Measurements from ENCODE around the gene PPP1R9B. TPM values are rescaled to one million over a fixed set of nuclear protein-coding genes. Genes with fewer than 3 reads are reported as not detected.
A peak's percentile ranks its signal among the peaks of the same experiment; 100 is the strongest.

Gene PPP1R9B
- total and polyA plus RNA-seq, 8 donors, result 13.5 to 34.6 (median 17.7) TPM

GRCh38 chr17:50144355-50144754 lies 6.1 kb downstream of the PPP1R9B start:
- FAIRE-seq, result no peak
- peaks cover 0 to 23% (median 10%) of the 10 kb centered on the region in 3 donors for H3K36me3 ChIP-seq
- no peak for DNase-seq
- no peaks in the 10 kb centered on the region for H3K27me3 ChIP-seq
- H3K9me3 ChIP-seq, result no peaks in the 10 kb centered on the region
- TF ChIP-seq, protein P1, sequence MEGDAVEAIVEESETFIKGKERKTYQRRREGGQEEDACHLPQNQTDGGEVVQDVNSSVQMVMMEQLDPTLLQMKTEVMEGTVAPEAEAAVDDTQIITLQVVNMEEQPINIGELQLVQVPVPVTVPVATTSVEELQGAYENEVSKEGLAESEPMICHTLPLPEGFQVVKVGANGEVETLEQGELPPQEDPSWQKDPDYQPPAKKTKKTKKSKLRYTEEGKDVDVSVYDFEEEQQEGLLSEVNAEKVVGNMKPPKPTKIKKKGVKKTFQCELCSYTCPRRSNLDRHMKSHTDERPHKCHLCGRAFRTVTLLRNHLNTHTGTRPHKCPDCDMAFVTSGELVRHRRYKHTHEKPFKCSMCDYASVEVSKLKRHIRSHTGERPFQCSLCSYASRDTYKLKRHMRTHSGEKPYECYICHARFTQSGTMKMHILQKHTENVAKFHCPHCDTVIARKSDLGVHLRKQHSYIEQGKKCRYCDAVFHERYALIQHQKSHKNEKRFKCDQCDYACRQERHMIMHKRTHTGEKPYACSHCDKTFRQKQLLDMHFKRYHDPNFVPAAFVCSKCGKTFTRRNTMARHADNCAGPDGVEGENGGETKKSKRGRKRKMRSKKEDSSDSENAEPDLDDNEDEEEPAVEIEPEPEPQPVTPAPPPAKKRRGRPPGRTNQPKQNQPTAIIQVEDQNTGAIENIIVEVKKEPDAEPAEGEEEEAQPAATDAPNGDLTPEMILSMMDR (IDR thresholded peaks at IDR 0.05), result no peak
- WGBS, 2 donors, result 74 to 88% methylated on average over 6 of the region's 6 CpGs
- intact Hi-C loops (cut with DNase I), result no loop called here
- H3K4me1 ChIP-seq, result peaks cover 5 to 11% (median 10%) of the 10 kb centered on the region in 3 donors
- no peak overlapping the region for H3K4me3 ChIP-seq
- ATAC-seq, result no peak
- H3K27ac ChIP-seq, result no peak overlapping the region

DNA sequence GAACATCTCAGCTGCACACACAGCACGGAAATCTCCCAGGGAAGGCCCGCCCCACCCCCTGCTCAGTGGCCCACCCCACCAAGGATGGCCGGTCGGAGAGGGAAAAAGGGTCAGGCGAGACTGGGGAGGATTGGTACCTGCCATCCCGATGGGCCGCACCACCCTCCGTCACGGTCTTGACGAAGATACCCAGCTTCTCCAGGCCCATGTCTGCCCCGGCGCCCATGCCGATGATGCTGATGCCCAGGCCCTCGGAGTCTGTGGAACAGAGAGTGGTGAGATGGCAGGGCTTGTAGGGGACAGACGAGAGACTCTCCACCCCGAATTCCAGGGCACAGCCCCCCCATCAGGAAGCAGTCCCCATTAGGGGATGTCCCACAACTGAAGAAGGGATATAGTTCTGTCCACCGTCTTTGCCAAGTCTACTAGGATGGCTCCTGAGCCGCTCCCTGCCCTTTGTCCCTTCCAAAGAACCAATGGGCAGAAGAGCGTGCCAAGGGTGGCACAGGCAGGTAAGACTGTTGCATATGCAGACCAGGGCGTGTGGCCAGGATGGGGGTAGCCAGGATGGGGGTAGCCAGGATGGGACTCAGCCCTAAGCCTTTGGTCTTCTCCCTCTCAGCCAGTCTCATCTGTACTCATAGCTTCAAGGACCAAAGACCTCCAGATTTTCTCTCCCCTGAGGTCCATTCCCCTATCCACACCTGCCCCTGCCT lies 6.9 kb downstream of the PPP1R9B start:
- Histone ChIP-seq H3K4me1 (peaks cover 5 to 11% (median 10%) of the 10 kb centered on the region in 3 donors), H3K27me3 (no peaks in the 10 kb centered on the region), H3K27ac (no peak overlapping the region), H3K4me3 (no peak overlapping the region), H3K36me3 (peaks cover 0 to 30% (median 17%) of the 10 kb centered on the region in 3 donors), H3K9me3 (no peaks in the 10 kb centered on the region)
- intact Hi-C loops (cut with DNase I), result no loop called here
- DNase-seq, result peak in 1 of 6 donors; percentile 55
- no peak for ATAC-seq
- WGBS, 2 donors, result 91% methylated on average over 20 of the region's 20 CpGs
- TF ChIP-seq, protein P1 (IDR thresholded peaks at IDR 0.05), result no peak
- FAIRE-seq, result no peak

GRCh38 chr17:50141745-50142110 lies 8.7 kb downstream of the PPP1R9B start:
- intact Hi-C loops (cut with DNase I), result no loop called here
- Histone ChIP-seq H3K27ac (no peak overlapping the region), H3K4me1 (peaks cover 0 to 5% (median 5%) of the 10 kb centered on the region in 3 donors), H3K9me3 (no peaks in the 10 kb centered on the region), H3K36me3 (peaks cover 0 to 36% (median 25%) of the 10 kb centered on the region in 3 donors), H3K27me3 (no peaks in the 10 kb centered on the region), H3K4me3 (no peak overlapping the region)
- TF ChIP-seq, protein P1 (IDR thresholded peaks at IDR 0.05), result no peak
- ATAC-seq (no peak), FAIRE-seq (no peak), DNase-seq (peak in 2 of 6 donors; percentile 9 to 15)
- 73 to 75% methylated on average over 8 of the region's 8 CpGs for WGBS, 2 donors

DNA sequence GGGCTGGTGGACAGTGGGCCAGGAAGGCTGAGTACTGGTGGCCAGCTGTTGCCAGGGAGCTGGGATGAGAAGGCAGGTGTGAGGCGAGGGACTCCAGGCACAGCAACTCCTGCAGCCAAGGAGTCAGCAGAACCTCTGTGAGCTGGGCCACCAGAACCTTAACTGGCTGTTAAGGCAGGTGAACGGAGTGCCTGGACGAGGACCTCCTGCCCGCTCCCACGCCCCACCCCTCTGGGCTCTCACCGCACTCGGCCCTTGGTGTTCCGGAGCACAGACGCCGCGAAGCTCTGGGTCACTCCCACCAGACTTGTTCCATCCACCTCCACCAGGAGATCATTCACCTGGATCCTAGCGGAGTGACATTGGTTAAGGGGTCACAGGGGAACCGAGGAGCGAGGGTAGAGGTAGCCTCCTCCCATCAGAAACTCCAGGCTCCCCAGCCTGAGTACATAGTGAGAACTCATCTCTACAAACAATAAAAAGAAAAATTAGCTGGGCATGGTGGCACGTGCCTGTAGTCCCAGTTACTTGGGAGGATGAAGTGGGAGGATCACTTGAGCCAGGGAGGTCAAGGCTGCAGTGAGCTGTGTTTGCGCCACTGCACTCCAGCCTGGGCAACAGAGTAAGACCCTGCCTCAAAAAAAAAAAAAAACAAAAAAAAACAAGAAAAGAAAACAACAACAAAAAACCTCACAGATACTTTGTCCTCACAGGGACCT lies 9.3 kb downstream of the PPP1R9B start:
- no peak for ATAC-seq
- H3K4me1 ChIP-seq, result no peaks in the 10 kb centered on the region
- no peak overlapping the region for H3K4me3 ChIP-seq
- WGBS, 2 donors, result 89 to 91% methylated on average over 16 of the region's 16 CpGs
- H3K36me3 ChIP-seq, result peaks cover 0 to 36% (median 25%) of the 10 kb centered on the region in 3 donors
- H3K27me3 ChIP-seq, result no peaks in the 10 kb centered on the region
- intact Hi-C loops (cut with DNase I), result no loop called here
- FAIRE-seq, result no peak
- TF ChIP-seq, protein P1 (IDR thresholded peaks at IDR 0.05), result no peak
- peak in 1 of 6 donors; percentile 56 for DNase-seq
- H3K9me3 ChIP-seq, result no peaks in the 10 kb centered on the region
- H3K27ac ChIP-seq, result no peak overlapping the region
